Neuronal stem cell (in vitro differentiated cells): ENCODE data around the gene WWOX.

Experiments used
- DNase-seq: peaks from one replicate; pipeline ENCODE4 v3.0.0-alpha.2; 2013; ENCODE audit warnings: low spot score
- H2AFZ ChIP-seq: one replicate; pipeline ENCODE4 v1.6.1; 2013; ENCODE audit warnings: mild to moderate bottlenecking, low read length, inconsistent platforms
- H2AK5ac ChIP-seq: 2 replicates; pipeline ENCODE4 v1.6.1; 2013; ENCODE audit warnings: low read depth, mild to moderate bottlenecking, inconsistent platforms, low read length, moderate library complexity, mixed read lengths
- H2BK120ac ChIP-seq: 2 replicates; pipeline ENCODE4 v1.6.1; 2013; ENCODE audit warnings: low read depth, mild to moderate bottlenecking, inconsistent platforms, low read length, moderate library complexity, mixed read lengths
- H2BK12ac ChIP-seq: one replicate; pipeline ENCODE4 v1.6.1; 2013; ENCODE audit warnings: low read length, inconsistent platforms
- H2BK15ac ChIP-seq: 2 replicates; pipeline ENCODE4 v1.6.1; 2013; ENCODE audit warnings: mild to moderate bottlenecking, low read length, inconsistent platforms, mixed read lengths
- H2BK5ac ChIP-seq: one replicate; pipeline ENCODE4 v1.6.1; 2013; ENCODE audit warnings: inconsistent platforms, mild to moderate bottlenecking, low read length, moderate library complexity
- H3K14ac ChIP-seq: one replicate; pipeline ENCODE4 v1.6.1; 2013; ENCODE audit warnings: low read length, inconsistent platforms
- H3K18ac ChIP-seq: 2 replicates; pipeline ENCODE4 v1.6.1; 2013; ENCODE audit warnings: low read length, inconsistent platforms
- H3K23ac ChIP-seq: 2 replicates; pipeline ENCODE4 v1.6.1; 2013; ENCODE audit warnings: low read depth, mild to moderate bottlenecking, mixed read lengths, low read length, inconsistent platforms; ENCODE audit not compliant: poor library complexity
- H3K27ac ChIP-seq: replicated peaks from 3 replicates; pipeline ENCODE4 v1.5.1; 2013; ENCODE audit warnings: low read length, inconsistent platforms
- H3K27me3 ChIP-seq, 3 experiments: 2 replicates each; pipeline ENCODE4 v1.6.1; 2013; ENCODE audit warnings: low read length in 3 of 3, mild to moderate bottlenecking in 2 of 3, inconsistent platforms in 1 of 3, low read depth in 1 of 3, mixed read lengths in 1 of 3, moderate library complexity in 1 of 3; ENCODE audit not compliant: control insufficient read depth in 3 of 3, insufficient read depth in 3 of 3
- H3K36me3 ChIP-seq, 2 donors: replicated peaks in 1 of 2; 2 replicates each; pipeline ENCODE4 v1.6.1; 2013; ENCODE audit warnings: low read length in 2 of 2; ENCODE audit not compliant: control insufficient read depth in 2 of 2, insufficient read depth in 2 of 2
- H3K4ac ChIP-seq: 2 replicates; pipeline ENCODE4 v1.6.1; 2013; ENCODE audit warnings: inconsistent platforms, mild to moderate bottlenecking, low read length, moderate library complexity
- H3K4me1 ChIP-seq, 2 donors: 1 replicate in 1 of 2; 2 replicates in 1 of 2; pipeline ENCODE4 v1.6.1; 2013; ENCODE audit warnings: low read length in 2 of 2, low read depth in 1 of 2; ENCODE audit not compliant: control insufficient read depth in 2 of 2, insufficient read depth in 1 of 2
- H3K4me2 ChIP-seq: one replicate; pipeline ENCODE4 v1.6.1; 2013; ENCODE audit warnings: mild to moderate bottlenecking, low read length, inconsistent platforms; ENCODE audit not compliant: insufficient read depth, poor library complexity, severe bottlenecking
- H3K4me3 ChIP-seq, 2 donors: 2 replicates each; pipeline ENCODE4 v1.5.1; 2013; ENCODE audit warnings: low read length in 2 of 2, mild to moderate bottlenecking in 2 of 2, inconsistent platforms in 1 of 2, moderate library complexity in 1 of 2
- H3K79me1 ChIP-seq: one replicate; pipeline ENCODE4 v1.6.1; 2013; ENCODE audit warnings: low read depth, mild to moderate bottlenecking, inconsistent platforms, low read length, moderate library complexity
- H3K9ac ChIP-seq: one replicate; pipeline ENCODE4 v1.6.1; 2013; ENCODE audit warnings: mild to moderate bottlenecking, low read depth, low read length, inconsistent platforms; ENCODE audit not compliant: poor library complexity
- H3K9me3 ChIP-seq, 2 donors: replicated peaks in 1 of 2; 2 replicates each; pipeline versions ENCODE3 to v1.6.1; 2013; ENCODE audit warnings: low read length in 2 of 2, mild to moderate bottlenecking in 2 of 2, inconsistent platforms in 1 of 2, low read depth in 1 of 2, mixed read lengths in 1 of 2, moderate library complexity in 1 of 2; ENCODE audit not compliant: control insufficient read depth in 2 of 2, insufficient read depth in 1 of 2
- H4K8ac ChIP-seq: one replicate; pipeline ENCODE4 v1.6.1; 2013; ENCODE audit warnings: low read depth, mild to moderate bottlenecking, inconsistent platforms, low read length, moderate library complexity
- H4K91ac ChIP-seq: one replicate; pipeline ENCODE4 v1.6.1; 2013; ENCODE audit warnings: low read length, low read depth, mild to moderate bottlenecking, inconsistent platforms; ENCODE audit not compliant: poor library complexity
- WGBS, 2 donors: extraction: QIAGEN DNeasy Blood & Tissue Kit; methylation state at CpG; one replicate each; pipeline ENCODE4 v1.1.7; 2013; ENCODE audit warnings: missing lambda C conversion rate in 2 of 2, mixed read lengths in 1 of 2; ENCODE audit not compliant: insufficient read length in 2 of 2, insufficient replicate concordance in 1 of 2; ENCODE audit errors: extremely low coverage in 2 of 2; 5-methylcytosine and 5-hydroxymethylcytosine counted together

The WWOX gene

GRCh38 chr16:79201436-79201835, 1102.0 kb downstream of the WWOX start:
- H2AK5ac ChIP-seq = no peak overlapping the region
- no peak overlapping the region for H2BK15ac ChIP-seq
- no CpG with 5 or more reads among the region's 5 CpGs for WGBS, 2 donors
- H3K9me3 ChIP-seq = no peaks in the 10 kb centered on the region
- no peak overlapping the region for H3K4me3 ChIP-seq
- no peak overlapping the region for H3K4me2 ChIP-seq
- H3K4ac ChIP-seq = no peak overlapping the region
- H3K27me3 ChIP-seq = no peaks in the 10 kb centered on the region
- H2BK5ac ChIP-seq = no peak overlapping the region
- no peak overlapping the region for H4K8ac ChIP-seq
- H3K23ac ChIP-seq = no peak overlapping the region
- H2BK12ac ChIP-seq = no peak overlapping the region
- no peak overlapping the region for H3K18ac ChIP-seq
- H3K4me1 ChIP-seq = peaks cover 0 to 5% of the 10 kb centered on the region in 2 donors
- no peak overlapping the region for H3K9ac ChIP-seq
- H3K27ac ChIP-seq = no peak overlapping the region
- no peak overlapping the region for H4K91ac ChIP-seq
- H2AFZ ChIP-seq = no peak overlapping the region
- H2BK120ac ChIP-seq = no peak overlapping the region
- DNase-seq = no peak
- H3K79me1 ChIP-seq = no peaks in the 10 kb centered on the region
- H3K14ac ChIP-seq = no peak overlapping the region
- H3K36me3 ChIP-seq = no peaks in the 10 kb centered on the region

GRCh38 chr16:79202977-79203376, 1103.5 kb downstream of the WWOX start:
- no peak overlapping the region for H2AFZ ChIP-seq
- no peak overlapping the region for H3K18ac ChIP-seq
- no peak overlapping the region for H2BK5ac ChIP-seq
- H3K4me2 ChIP-seq = no peak overlapping the region
- H2AK5ac ChIP-seq = no peak overlapping the region
- no CpG with 5 or more reads among the region's 8 CpGs for WGBS, 2 donors
- no peak overlapping the region for H3K9ac ChIP-seq
- H4K91ac ChIP-seq = no peak overlapping the region
- no peaks in the 10 kb centered on the region for H3K9me3 ChIP-seq
- H3K4me1 ChIP-seq = peaks cover 0 to 5% of the 10 kb centered on the region in 2 donors
- H2BK12ac ChIP-seq = no peak overlapping the region
- H3K14ac ChIP-seq = no peak overlapping the region
- H3K27me3 ChIP-seq = no peaks in the 10 kb centered on the region
- H3K4ac ChIP-seq = no peak overlapping the region
- no peak overlapping the region for H3K27ac ChIP-seq
- no peak overlapping the region for H2BK120ac ChIP-seq
- no peaks in the 10 kb centered on the region for H3K79me1 ChIP-seq
- H4K8ac ChIP-seq = no peak overlapping the region
- no peak overlapping the region for H3K23ac ChIP-seq
- no peak overlapping the region for H2BK15ac ChIP-seq
- DNase-seq = no peak
- no peaks in the 10 kb centered on the region for H3K36me3 ChIP-seq
- no peak overlapping the region for H3K4me3 ChIP-seq

- Histone ChIP-seq H3K18ac (no peak overlapping the region), H3K4me1 (peaks cover 0 to 5% of the 10 kb centered on the region in 2 donors), H3K4ac (no peak overlapping the region), H3K27ac (no peak overlapping the region), H3K36me3 (no peaks in the 10 kb centered on the region), H3K79me1 (no peaks in the 10 kb centered on the region), H3K4me3 (no peak overlapping the region), H2BK12ac (no peak overlapping the region), H3K23ac (no peak overlapping the region), H4K8ac (no peak overlapping the region), H3K9ac (no peak overlapping the region), H2AK5ac (no peak overlapping the region), H3K14ac (no peak overlapping the region), H2AFZ (no peak overlapping the region), H4K91ac (no peak overlapping the region), H3K9me3 (no peaks in the 10 kb centered on the region), H3K27me3 (no peaks in the 10 kb centered on the region), H2BK15ac (no peak overlapping the region), H3K4me2 (no peak overlapping the region), H2BK120ac (no peak overlapping the region), H2BK5ac (no peak overlapping the region)
- no peak for DNase-seq
- no CpG with 5 or more reads among the region's 8 CpGs for WGBS, 2 donors
Observed at GRCh38 chr16:79204486-79204885, 1105.0 kb downstream of the WWOX start.

GRCh38 chr16:79206889-79207288, 1107.4 kb downstream of the WWOX start:
- no peak overlapping the region for H3K4me2 ChIP-seq
- H2BK5ac ChIP-seq = no peak overlapping the region
- H3K4me1 ChIP-seq = peaks cover 5 to 10% of the 10 kb centered on the region in 2 donors
- H3K4me3 ChIP-seq = no peak overlapping the region
- H2BK15ac ChIP-seq = no peak overlapping the region
- no peak overlapping the region for H3K4ac ChIP-seq
- no peaks in the 10 kb centered on the region for H3K27me3 ChIP-seq
- no peak overlapping the region for H4K91ac ChIP-seq
- H2BK12ac ChIP-seq = no peak overlapping the region
- H3K14ac ChIP-seq = no peak overlapping the region
- no peak overlapping the region for H3K23ac ChIP-seq
- no peak overlapping the region for H2AK5ac ChIP-seq
- no peak overlapping the region for H3K27ac ChIP-seq
- no peak overlapping the region for H2BK120ac ChIP-seq
- H4K8ac ChIP-seq = no peak overlapping the region
- WGBS, 2 donors = no CpG with 5 or more reads among the region's 4 CpGs
- no peaks in the 10 kb centered on the region for H3K9me3 ChIP-seq
- no peak for DNase-seq
- no peak overlapping the region for H2AFZ ChIP-seq
- H3K9ac ChIP-seq = no peak overlapping the region
- no peak overlapping the region for H3K18ac ChIP-seq
- H3K79me1 ChIP-seq = no peaks in the 10 kb centered on the region
- H3K36me3 ChIP-seq = no peaks in the 10 kb centered on the region
